Measurements from ENCODE around the gene XCL1.

XCL1 gene

GRCh38 chr1:168618886-168619285 lies 42.5 kb downstream of the XCL1 start:
- POLR2A ChIA-PET, result no interaction called here
- TF ChIP-seq CTBP1 (IDR thresholded peaks at IDR 0.05; ENCODE audit: borderline replicate concordance) (no peak), TARDBP (IDR thresholded peaks at IDR 0.05) (no peak), FOXM1 (IDR thresholded peaks at IDR 0.05; ENCODE audit: borderline replicate concordance) (no peak), ZNF384 (IDR thresholded peaks at IDR 0.05) (no peak), LEF1 (IDR thresholded peaks at IDR 0.05; ENCODE audit: borderline replicate concordance) (no peak), PKNOX1 (IDR thresholded peaks at IDR 0.05) (no peak), NFRKB (IDR thresholded peaks at IDR 0.05) (no peak), FOXA1 (IDR thresholded peaks at IDR 0.05) (no peak), SP1 (IDR thresholded peaks at IDR 0.05) (no peak), HDGF (IDR thresholded peaks at IDR 0.05; ENCODE audit: borderline replicate concordance) (no peak), BHLHE40 (IDR thresholded peaks at IDR 0.05; ENCODE audit: borderline replicate concordance) (no peak), FOXK2 (IDR thresholded peaks at IDR 0.05) (no peak), L3MBTL2 (conservative IDR thresholded peaks at IDR 0.05) (no peak)

GRCh38 chr1:168621356-168621755 lies 45.0 kb downstream of the XCL1 start:
- ChIA-PET POLR2A (no interaction called here), CTCF (no interaction called here)
- TF ChIP-seq BHLHE40 (IDR thresholded peaks at IDR 0.05; ENCODE audit: borderline replicate concordance), result no peak
- TF ChIP-seq ARNT (IDR thresholded peaks at IDR 0.05), result no peak
- no peak for TF ChIP-seq NFRKB (IDR thresholded peaks at IDR 0.05)
- no peak for TF ChIP-seq TARDBP (IDR thresholded peaks at IDR 0.05)
- no peak for TF ChIP-seq FOXM1 (IDR thresholded peaks at IDR 0.05; ENCODE audit: borderline replicate concordance)
- no peak for TF ChIP-seq L3MBTL2 (conservative IDR thresholded peaks at IDR 0.05)
- TF ChIP-seq ELF4 (IDR thresholded peaks at IDR 0.05), result no peak
- TF ChIP-seq FOXK2 (IDR thresholded peaks at IDR 0.05), result no peak
- no peak for DNase-seq (ENCODE audit: extremely low spot score)

More at GRCh38 chr1:168618886-168619285, 42.5 kb downstream of the XCL1 start:
- CTCF ChIA-PET, result no interaction called here
- DNase-seq (ENCODE audit: extremely low spot score), result no peak

- ChIA-PET CTCF (interaction anchor here (0.6 kb wide), 1 partner anchor 47 kb away, joined by 3 read pairs; no protein-coding TSS in a partner anchor), POLR2A (interaction anchor here (0.6 to 1.1 kb wide), 4 partner anchors 9 to 96 kb away, joined by 3 to 5 read pairs (median 3); no protein-coding TSS in a partner anchor)
- peak; percentile 56 for DNase-seq (ENCODE audit: extremely low spot score)
- no peak for TF ChIP-seq CTBP1 (IDR thresholded peaks at IDR 0.05; ENCODE audit: borderline replicate concordance)
- TF ChIP-seq SP1 (IDR thresholded peaks at IDR 0.05), result no peak
- TF ChIP-seq LEF1 (IDR thresholded peaks at IDR 0.05; ENCODE audit: borderline replicate concordance), result no peak
- no peak for TF ChIP-seq HDGF (IDR thresholded peaks at IDR 0.05; ENCODE audit: borderline replicate concordance)
- no peak for TF ChIP-seq TARDBP (IDR thresholded peaks at IDR 0.05)
- TF ChIP-seq FOXM1 (IDR thresholded peaks at IDR 0.05; ENCODE audit: borderline replicate concordance), result no peak
- TF ChIP-seq FOXA1 (IDR thresholded peaks at IDR 0.05), result no peak
- no peak for TF ChIP-seq NFRKB (IDR thresholded peaks at IDR 0.05)
- no peak for TF ChIP-seq ZNF384 (IDR thresholded peaks at IDR 0.05)
- no peak for TF ChIP-seq PKNOX1 (IDR thresholded peaks at IDR 0.05)
- TF ChIP-seq BHLHE40 (IDR thresholded peaks at IDR 0.05; ENCODE audit: borderline replicate concordance), result no peak
- no peak for TF ChIP-seq FOXK2 (IDR thresholded peaks at IDR 0.05)
- no peak for TF ChIP-seq ELF4 (IDR thresholded peaks at IDR 0.05)
- TF ChIP-seq L3MBTL2 (conservative IDR thresholded peaks at IDR 0.05), result no peak
- TF ChIP-seq SUZ12 (IDR thresholded peaks at IDR 0.05), result no peak
- no peak for TF ChIP-seq ARNT (IDR thresholded peaks at IDR 0.05)
Observed at GRCh38 chr1:168623003-168623828, 46.8 kb downstream of the XCL1 start.

GRCh38 chr1:168623831-168624230 lies 47.4 kb downstream of the XCL1 start:
- CTCF ChIA-PET, result no interaction called here
- no peak for DNase-seq (ENCODE audit: extremely low spot score)
- POLR2A ChIA-PET, result interaction anchor here (0.6 to 1.1 kb wide), 4 partner anchors 9 to 95 kb away, joined by 3 to 5 read pairs (median 3); no protein-coding TSS in a partner anchor
- TF ChIP-seq PKNOX1 (IDR thresholded peaks at IDR 0.05) (no peak), FOXK2 (IDR thresholded peaks at IDR 0.05) (no peak), FOXM1 (IDR thresholded peaks at IDR 0.05; ENCODE audit: borderline replicate concordance) (no peak), SP1 (IDR thresholded peaks at IDR 0.05) (no peak)

GRCh38 chr1:168626326-168626725 lies 49.9 kb downstream of the XCL1 start:
- no peak for DNase-seq (ENCODE audit: extremely low spot score)
- ChIA-PET POLR2A (no interaction called here), CTCF (no interaction called here)
- TF ChIP-seq FOXK2 (IDR thresholded peaks at IDR 0.05), result no peak
- TF ChIP-seq BHLHE40 (IDR thresholded peaks at IDR 0.05; ENCODE audit: borderline replicate concordance), result no peak
- TF ChIP-seq TARDBP (IDR thresholded peaks at IDR 0.05), result no peak
- no peak for TF ChIP-seq SUZ12 (IDR thresholded peaks at IDR 0.05)
- TF ChIP-seq SP1 (IDR thresholded peaks at IDR 0.05), result no peak
- no peak for TF ChIP-seq HDGF (IDR thresholded peaks at IDR 0.05; ENCODE audit: borderline replicate concordance)
- no peak for TF ChIP-seq LEF1 (IDR thresholded peaks at IDR 0.05; ENCODE audit: borderline replicate concordance)
- TF ChIP-seq L3MBTL2 (conservative IDR thresholded peaks at IDR 0.05), result no peak
- TF ChIP-seq ZNF384 (IDR thresholded peaks at IDR 0.05), result no peak
- no peak for TF ChIP-seq NFRKB (IDR thresholded peaks at IDR 0.05)
- no peak for TF ChIP-seq PKNOX1 (IDR thresholded peaks at IDR 0.05)
- TF ChIP-seq FOXA1 (IDR thresholded peaks at IDR 0.05), result no peak
- no peak for TF ChIP-seq FOXM1 (IDR thresholded peaks at IDR 0.05; ENCODE audit: borderline replicate concordance)

All from HEK293T (cell line).